ENCODE results near the gene CLASRP. TPM values are rescaled to one million over a fixed set of nuclear protein-coding genes. Genes with fewer than 3 reads are reported as not detected.

CLASRP gene
- polyA plus RNA-seq, 1 donor from 2014 or later, result 27.0 TPM

GRCh38 chr19:45009625-45010255 is 29.1 kb upstream of the CLASRP start:
- peak overlapping the region in 1 of 4 donors; percentile 73 for H3K4me3 Mint-ChIP-seq
- no peaks in the 10 kb centered on the region for H3K9me3 Mint-ChIP-seq
- H3K36me3 Mint-ChIP-seq, result peaks cover 5% of the 10 kb centered on the region
- H3K4me1 Mint-ChIP-seq, result peaks cover 8 to 21% (median 14%) of the 10 kb centered on the region in 3 donors
- no peaks in the 10 kb centered on the region for H3K27me3 Mint-ChIP-seq
- peak overlapping the region in 2 of 3 donors; percentile 46 to 67 for H3K27ac Mint-ChIP-seq

- Mint-ChIP-seq H3K4me3 (peak overlapping the region in 2 of 4 donors; percentile 73 to 81), H3K36me3 (peaks cover 5% of the 10 kb centered on the region), H3K9me3 (no peaks in the 10 kb centered on the region), H3K27ac (peak overlapping the region in 2 of 3 donors; percentile 67 to 92), H3K27me3 (no peaks in the 10 kb centered on the region), H3K4me1 (peaks cover 8 to 18% (median 14%) of the 10 kb centered on the region in 3 donors)
These were observed 28.5 kb upstream of the CLASRP start for GRCh38 chr19:45010306-45010705.

- no peak overlapping the region for H3K4me3 Mint-ChIP-seq
- H3K4me1 Mint-ChIP-seq, result peaks cover 6 to 17% (median 12%) of the 10 kb centered on the region in 3 donors
- H3K36me3 Mint-ChIP-seq, result peaks cover 3% of the 10 kb centered on the region
- H3K27ac Mint-ChIP-seq, result peak overlapping the region in 1 of 3 donors; percentile 86
- no peaks in the 10 kb centered on the region for H3K9me3 Mint-ChIP-seq
- no peaks in the 10 kb centered on the region for H3K27me3 Mint-ChIP-seq
These were observed 26.9 kb upstream of the CLASRP start for GRCh38 chr19:45011959-45012358.

DNA sequence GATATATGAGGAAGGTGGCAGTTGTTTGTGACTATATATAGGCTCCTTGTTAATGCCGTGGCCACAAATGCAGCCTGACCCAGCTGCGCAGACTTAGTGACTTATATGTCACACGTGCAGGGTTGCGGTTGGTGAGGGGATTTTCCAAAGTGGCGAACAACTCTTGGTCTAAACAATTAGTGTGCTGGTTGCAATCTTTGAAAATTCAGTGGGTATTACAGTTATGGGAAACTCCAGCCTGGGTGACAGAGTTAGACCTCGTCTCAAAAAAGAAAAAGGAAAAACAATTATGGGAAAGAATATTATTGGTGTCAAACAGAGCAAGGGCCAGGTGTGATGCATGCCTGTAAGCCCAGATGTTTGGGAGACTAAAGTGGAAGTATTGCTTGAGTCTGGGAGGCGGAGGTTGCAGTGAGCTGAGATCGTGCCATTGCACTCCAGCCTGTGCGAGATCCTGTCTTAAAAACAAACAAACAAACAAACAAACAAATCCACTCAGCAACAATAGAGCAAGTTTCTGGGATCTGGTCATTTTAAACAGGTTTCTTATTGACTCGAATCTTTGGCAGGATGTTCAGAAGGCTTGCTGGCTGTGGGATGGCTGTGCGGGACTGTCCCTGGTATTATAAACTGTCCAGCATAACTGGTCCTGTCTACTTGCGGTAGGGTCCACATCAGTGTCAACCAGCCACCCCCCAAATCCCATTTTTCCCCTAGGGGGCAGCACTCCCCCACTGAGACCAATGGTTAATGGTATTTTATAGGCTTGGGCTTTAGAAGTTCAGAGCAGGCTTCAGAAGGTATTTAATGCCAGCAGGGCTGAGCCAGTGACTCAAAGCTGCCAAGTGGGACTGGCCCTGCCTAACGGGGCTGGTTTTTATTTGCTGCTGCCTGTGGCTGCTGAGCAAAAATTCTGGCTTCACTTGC is 22.2 kb upstream of the CLASRP start:
- Mint-ChIP-seq H3K27me3 (no peaks in the 10 kb centered on the region), H3K36me3 (peaks cover 4% of the 10 kb centered on the region)

DNA sequence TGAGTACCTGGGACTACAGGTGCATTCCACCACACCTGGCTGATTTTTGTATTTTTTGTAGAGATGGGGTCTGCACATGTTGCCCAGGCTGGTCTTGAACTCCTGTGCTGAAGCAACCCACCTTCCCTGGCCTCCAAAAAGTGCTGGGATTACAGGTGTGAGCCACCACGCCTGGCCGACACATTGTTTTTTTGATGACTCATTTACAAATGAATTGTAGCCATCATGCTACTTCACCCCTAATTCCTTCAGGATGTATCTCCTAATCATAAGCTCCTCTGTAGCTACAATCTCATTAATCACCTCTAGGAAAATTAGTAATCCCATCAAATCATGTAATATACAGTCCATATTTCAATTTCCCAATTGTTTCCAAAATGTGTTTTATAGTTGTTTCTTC is 19.7 kb upstream of the CLASRP start:
- Mint-ChIP-seq H3K36me3 (peaks cover 4% of the 10 kb centered on the region), H3K27ac (peak overlapping the region; percentile 91 to 93 (median 93)), H3K9me3 (no peaks in the 10 kb centered on the region), H3K4me1 (peaks cover 7 to 12% (median 12%) of the 10 kb centered on the region in 3 donors), H3K27me3 (no peaks in the 10 kb centered on the region), H3K4me3 (peak overlapping the region in 1 of 4 donors; percentile 19)

More for the DNA sequence above, 22.2 kb upstream of the CLASRP start:
- Mint-ChIP-seq H3K9me3 (no peaks in the 10 kb centered on the region), H3K4me1 (peaks cover 7 to 12% (median 12%) of the 10 kb centered on the region in 3 donors), H3K4me3 (peak overlapping the region; percentile 78 to 88 (median 81)), H3K27ac (peak overlapping the region; percentile 94 to 99 (median 98))

GRCh38 chr19:45020071-45020470 is 18.8 kb upstream of the CLASRP start:
- Mint-ChIP-seq H3K27ac (peak overlapping the region in 2 of 3 donors; percentile 39 to 61), H3K4me3 (no peak overlapping the region)

DNA sequence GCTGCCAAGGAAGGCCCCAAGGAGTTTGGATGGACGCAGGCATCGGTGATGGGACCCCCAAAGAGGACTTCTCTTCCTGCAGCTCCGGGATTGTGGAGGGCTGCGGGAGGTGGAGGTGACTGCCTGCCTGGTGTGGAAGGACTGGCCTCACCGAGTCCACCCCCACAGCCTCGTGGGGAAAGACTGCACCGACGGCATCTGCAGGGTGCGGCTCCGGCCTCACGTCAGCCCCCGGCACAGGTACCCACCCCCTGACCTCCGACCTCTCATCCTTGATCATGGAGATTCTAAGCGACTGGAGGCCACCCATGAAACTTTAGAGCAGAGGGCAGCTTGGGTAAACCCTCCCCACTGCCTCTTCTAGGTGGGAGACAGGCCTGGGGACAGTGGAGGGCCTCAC is 16.9 kb upstream of the CLASRP start:
- H3K36me3 Mint-ChIP-seq, result peaks cover 7% of the 10 kb centered on the region
- no peaks in the 10 kb centered on the region for H3K9me3 Mint-ChIP-seq
- peak overlapping the region in 1 of 4 donors; percentile 43 for H3K4me3 Mint-ChIP-seq
- peaks cover 3 to 5% (median 3%) of the 10 kb centered on the region in 3 donors for H3K4me1 Mint-ChIP-seq
- H3K27me3 Mint-ChIP-seq, result no peaks in the 10 kb centered on the region
- peak overlapping the region in 1 of 3 donors; percentile 64 for H3K27ac Mint-ChIP-seq

More at GRCh38 chr19:45020071-45020470, 18.8 kb upstream of the CLASRP start:
- Mint-ChIP-seq H3K4me1 (peaks cover 7 to 12% (median 12%) of the 10 kb centered on the region in 3 donors), H3K36me3 (peaks cover 2% of the 10 kb centered on the region), H3K27me3 (no peaks in the 10 kb centered on the region), H3K9me3 (no peaks in the 10 kb centered on the region)

GRCh38 chr19:45023048-45023447 is 15.8 kb upstream of the CLASRP start:
- Mint-ChIP-seq H3K36me3 (peaks cover 8% of the 10 kb centered on the region), H3K4me3 (no peak overlapping the region), H3K27me3 (no peaks in the 10 kb centered on the region), H3K27ac (no peak overlapping the region), H3K9me3 (no peaks in the 10 kb centered on the region), H3K4me1 (peaks cover 0 to 3% (median 0%) of the 10 kb centered on the region in 3 donors)

DNA sequence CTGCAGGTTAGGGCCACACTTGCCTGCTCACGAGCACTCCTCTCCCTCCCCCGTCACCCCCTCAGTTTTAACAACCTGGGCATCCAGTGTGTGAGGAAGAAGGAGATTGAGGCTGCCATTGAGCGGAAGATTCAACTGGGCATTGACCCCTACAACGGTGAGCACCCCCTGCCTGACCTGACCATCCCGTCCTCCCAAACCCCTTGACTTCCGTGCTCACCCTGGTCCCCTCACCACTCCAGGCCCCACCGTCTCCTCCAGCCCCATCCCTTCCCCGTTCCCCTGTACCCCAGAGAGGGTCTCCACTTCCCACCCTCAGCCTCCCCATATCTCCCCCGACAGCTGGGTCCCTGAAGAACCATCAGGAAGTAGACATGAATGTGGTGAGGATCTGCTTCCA is 13.6 kb upstream of the CLASRP start:
- Mint-ChIP-seq H3K4me3 (no peak overlapping the region), H3K36me3 (peaks cover 6% of the 10 kb centered on the region), H3K4me1 (no peaks in the 10 kb centered on the region), H3K27me3 (no peaks in the 10 kb centered on the region), H3K9me3 (no peaks in the 10 kb centered on the region), H3K27ac (no peak overlapping the region)

DNA sequence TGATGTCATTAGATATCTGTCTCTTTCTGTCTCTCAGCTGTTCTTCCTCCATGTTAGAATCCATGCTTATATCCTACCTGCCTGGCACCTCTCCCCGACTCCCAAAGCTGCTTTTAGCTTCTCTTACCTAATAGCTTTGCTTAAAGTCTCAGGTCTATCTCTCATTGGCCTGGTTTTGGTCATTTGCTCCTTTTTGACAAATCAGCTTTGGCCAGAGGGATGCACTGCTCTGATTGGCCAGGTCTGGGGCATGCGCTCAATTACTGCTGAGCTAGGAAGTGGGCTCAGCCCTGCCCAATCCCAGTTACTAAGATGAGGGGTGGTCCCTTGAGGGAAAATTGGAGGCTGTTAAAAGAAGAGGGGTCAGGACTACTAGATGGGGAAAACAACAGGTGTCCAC is 11.5 kb upstream of the CLASRP start:
- peaks cover 6% of the 10 kb centered on the region for H3K36me3 Mint-ChIP-seq
- no peaks in the 10 kb centered on the region for H3K9me3 Mint-ChIP-seq
- no peaks in the 10 kb centered on the region for H3K4me1 Mint-ChIP-seq
- H3K27me3 Mint-ChIP-seq, result no peaks in the 10 kb centered on the region
- H3K27ac Mint-ChIP-seq, result peak overlapping the region in 1 of 3 donors; percentile 35
- H3K4me3 Mint-ChIP-seq, result peak overlapping the region in 1 of 4 donors; percentile 33

DNA sequence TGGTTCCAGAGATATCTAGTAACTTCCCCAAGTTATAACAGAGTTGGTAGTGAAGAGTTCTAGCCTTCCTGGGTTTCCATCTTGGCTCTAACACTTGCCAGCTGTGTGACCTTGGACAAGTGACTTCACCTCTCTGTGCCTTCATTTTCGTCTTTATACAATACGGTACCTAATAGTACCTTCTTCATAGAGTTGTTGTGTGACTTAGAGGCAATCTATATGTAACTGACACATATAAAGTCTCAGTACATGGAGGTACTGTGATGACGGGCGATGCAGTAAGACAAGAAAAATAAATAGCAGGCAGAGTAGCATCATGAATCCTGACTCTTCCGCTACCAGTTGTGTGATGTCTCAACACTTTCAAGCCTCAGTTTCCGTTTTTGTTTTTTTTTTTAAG is 8.0 kb upstream of the CLASRP start:
- no peaks in the 10 kb centered on the region for H3K27me3 Mint-ChIP-seq
- H3K27ac Mint-ChIP-seq, result no peak overlapping the region
- H3K4me1 Mint-ChIP-seq, result no peaks in the 10 kb centered on the region
- H3K36me3 Mint-ChIP-seq, result peaks cover 8% of the 10 kb centered on the region
- peak overlapping the region in 1 of 4 donors; percentile 15 for H3K4me3 Mint-ChIP-seq
- H3K9me3 Mint-ChIP-seq, result no peaks in the 10 kb centered on the region

- no peaks in the 10 kb centered on the region for H3K4me1 Mint-ChIP-seq
- no peaks in the 10 kb centered on the region for H3K27me3 Mint-ChIP-seq
- H3K36me3 Mint-ChIP-seq, result peaks cover 3% of the 10 kb centered on the region
- peak overlapping the region in 1 of 3 donors; percentile 87 for H3K27ac Mint-ChIP-seq
- no peak overlapping the region for H3K4me3 Mint-ChIP-seq
- H3K9me3 Mint-ChIP-seq, result no peaks in the 10 kb centered on the region
These were observed 6.4 kb upstream of the CLASRP start for GRCh38 chr19:45032421-45032820.

DNA sequence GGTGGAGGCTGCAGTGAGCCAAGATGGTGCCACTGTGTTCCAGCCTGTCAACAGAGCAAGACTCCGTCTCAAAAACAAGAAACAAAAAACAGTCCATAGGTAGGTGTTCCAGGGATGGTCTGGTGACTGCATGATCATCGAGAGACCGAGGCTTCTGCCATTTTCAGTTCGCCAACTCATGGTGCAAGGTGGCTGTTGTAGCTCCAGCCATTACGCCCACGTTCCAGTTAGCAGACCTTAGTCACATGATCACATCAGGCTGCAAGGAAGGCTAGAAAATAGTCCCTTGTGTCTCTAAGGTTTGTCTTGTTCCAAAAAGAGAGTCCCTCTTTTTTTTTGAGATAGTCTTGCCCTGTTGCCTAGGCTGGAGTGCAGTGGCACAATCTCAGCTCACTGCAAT is 3.1 kb upstream of the CLASRP start:
- Mint-ChIP-seq H3K4me1 (peaks cover 14 to 18% (median 15%) of the 10 kb centered on the region in 3 donors), H3K36me3 (peaks cover 8% of the 10 kb centered on the region), H3K27ac (peak overlapping the region in 1 of 3 donors; percentile 25), H3K27me3 (no peaks in the 10 kb centered on the region), H3K4me3 (peak overlapping the region in 1 of 4 donors; percentile 12), H3K9me3 (no peaks in the 10 kb centered on the region)

DNA sequence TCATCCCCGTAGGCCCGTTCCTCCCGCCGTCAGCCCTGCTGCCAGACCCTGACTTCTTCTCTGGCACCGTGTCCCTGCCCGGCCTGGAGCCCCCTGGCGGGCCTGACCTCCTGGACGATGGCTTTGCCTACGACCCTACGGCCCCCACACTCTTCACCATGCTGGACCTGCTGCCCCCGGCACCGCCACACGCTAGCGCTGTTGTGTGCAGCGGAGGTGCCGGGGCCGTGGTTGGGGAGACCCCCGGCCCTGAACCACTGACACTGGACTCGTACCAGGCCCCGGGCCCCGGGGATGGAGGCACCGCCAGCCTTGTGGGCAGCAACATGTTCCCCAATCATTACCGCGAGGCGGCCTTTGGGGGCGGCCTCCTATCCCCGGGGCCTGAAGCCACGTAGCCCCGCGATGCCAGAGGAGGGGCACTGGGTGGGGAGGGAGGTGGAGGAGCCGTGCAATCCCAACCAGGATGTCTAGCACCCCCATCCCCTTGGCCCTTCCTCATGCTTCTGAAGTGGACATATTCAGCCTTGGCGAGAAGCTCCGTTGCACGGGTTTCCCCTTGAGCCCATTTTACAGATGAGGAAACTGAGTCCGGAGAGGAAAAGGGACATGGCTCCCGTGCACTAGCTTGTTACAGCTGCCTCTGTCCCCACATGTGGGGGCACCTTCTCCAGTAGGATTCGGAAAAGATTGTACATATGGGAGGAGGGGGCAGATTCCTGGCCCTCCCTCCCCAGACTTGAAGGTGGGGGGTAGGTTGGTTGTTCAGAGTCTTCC is 1.3 kb upstream of the CLASRP start:
- H3K4me3 Mint-ChIP-seq, result peak overlapping the region in 3 of 4 donors; percentile 25 to 95 (median 83)
- H3K27me3 Mint-ChIP-seq, result no peaks in the 10 kb centered on the region

More for the DNA sequence above, 1.3 kb upstream of the CLASRP start:
- Mint-ChIP-seq H3K27ac (peak overlapping the region in 2 of 3 donors; percentile 67), H3K36me3 (peaks cover 8% of the 10 kb centered on the region), H3K9me3 (no peaks in the 10 kb centered on the region), H3K4me1 (peaks cover 24 to 28% (median 25%) of the 10 kb centered on the region in 3 donors)

All from IgD-negative memory B cell (primary cell).